HG02885 (cell line): ENCODE measurements around the gene SHPK.

ENCODE experiments used
- ATAC-seq: cut with Tn5 transposase; IDR thresholded peaks from one replicate; pipeline ENCODE4 v1.9.1; 2021; ENCODE audit warnings: mild to moderate bottlenecking; ENCODE audit not compliant: unreplicated experiment, poor library complexity

SHPK gene, protein sequence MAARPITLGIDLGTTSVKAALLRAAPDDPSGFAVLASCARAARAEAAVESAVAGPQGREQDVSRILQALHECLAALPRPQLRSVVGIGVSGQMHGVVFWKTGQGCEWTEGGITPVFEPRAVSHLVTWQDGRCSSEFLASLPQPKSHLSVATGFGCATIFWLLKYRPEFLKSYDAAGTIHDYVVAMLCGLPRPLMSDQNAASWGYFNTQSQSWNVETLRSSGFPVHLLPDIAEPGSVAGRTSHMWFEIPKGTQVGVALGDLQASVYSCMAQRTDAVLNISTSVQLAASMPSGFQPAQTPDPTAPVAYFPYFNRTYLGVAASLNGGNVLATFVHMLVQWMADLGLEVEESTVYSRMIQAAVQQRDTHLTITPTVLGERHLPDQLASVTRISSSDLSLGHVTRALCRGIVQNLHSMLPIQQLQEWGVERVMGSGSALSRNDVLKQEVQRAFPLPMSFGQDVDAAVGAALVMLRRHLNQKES

DNA sequence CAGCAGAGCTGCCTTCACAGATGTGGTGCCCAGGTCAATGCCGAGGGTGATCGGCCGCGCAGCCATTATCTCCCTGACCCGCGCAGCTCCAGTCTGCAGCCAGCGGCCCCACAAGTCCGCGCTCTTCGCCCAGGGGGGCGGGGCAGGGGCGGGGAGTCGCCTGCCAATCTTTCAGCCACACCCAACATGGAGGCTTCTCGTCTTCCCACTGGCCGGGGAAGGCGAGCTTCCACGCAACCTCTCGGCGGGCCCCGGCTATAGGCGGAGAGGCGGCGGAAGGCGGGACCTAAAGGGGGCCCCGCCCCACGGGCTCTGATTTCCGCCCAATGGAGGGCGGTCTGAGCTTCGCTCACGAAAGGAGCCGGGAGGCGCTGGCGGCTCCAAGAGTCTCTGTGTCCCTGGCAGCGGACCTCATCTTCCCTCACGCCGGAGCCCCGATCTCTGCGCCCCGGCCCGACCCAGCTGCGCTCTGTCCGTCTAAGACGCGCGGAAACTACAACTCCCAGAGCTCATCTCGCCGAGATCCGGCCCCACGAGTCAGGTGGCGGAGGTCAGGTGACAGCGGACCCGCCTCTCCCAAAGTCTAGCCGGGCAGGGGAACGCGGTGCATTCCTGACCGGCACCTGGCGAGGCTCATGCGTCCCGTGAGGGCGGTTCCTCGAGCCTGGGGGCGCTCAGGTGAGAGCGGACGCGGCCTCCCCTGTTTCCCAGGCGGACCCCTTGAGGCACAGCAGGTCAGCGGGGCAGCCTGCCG is at the start of gene SHPK, which contains the start of gene CTNS:
Gene SHPK (minus strand): TSS at position 97 of the 754 bp plus-strand sequence. CDS start 31 bp downstream, at position 66.
Gene CTNS (plus strand): TSS at position 607 of the 754 bp plus-strand sequence. CDS start 3,447 bp downstream, outside the sequence.
- peak; percentile 96 for ATAC-seq

DNA sequence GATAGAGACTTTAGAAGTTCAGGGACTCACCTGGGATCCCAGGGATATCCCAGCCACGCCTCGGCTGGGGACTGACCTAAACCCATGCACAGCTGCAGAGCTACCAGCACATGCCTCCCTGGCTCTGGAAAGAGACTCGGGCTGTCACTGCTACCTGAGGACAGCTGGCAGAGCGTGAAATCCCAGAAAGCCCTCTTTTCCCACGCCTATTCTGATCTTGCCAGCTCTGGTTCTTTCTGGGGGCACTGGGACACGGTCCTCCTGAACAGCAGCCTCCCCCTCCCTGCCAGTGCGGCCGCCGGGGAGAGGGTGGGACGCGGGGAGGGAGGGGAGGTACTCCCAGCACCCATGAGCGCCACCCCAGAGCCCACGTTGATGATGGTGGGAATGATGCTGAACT is 49.1 kb upstream of the SHPK start:
- no peak for ATAC-seq

DNA sequence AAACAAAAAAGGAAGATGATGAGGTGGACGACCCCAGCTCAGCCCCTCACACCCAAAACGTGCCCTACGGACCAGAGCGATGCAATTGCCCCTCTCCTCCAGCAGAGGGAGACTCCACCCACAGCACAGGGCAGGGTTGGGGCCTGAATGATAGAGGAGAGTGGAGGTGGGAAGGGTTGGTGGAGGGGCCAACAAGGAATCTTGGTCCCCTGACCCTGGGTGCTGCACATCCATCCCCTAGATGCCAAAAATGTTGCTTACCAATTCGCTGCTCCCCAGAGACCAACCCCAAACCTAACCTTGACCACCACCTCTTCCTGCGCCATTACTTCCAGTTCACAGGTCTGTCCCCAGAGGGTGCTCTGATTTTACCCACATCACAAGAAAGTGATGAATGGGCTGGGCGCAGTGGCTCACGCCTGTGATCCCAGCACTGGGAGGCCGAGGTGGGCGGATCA is 47.0 kb upstream of the SHPK start:
- ATAC-seq = peak; percentile 47

DNA sequence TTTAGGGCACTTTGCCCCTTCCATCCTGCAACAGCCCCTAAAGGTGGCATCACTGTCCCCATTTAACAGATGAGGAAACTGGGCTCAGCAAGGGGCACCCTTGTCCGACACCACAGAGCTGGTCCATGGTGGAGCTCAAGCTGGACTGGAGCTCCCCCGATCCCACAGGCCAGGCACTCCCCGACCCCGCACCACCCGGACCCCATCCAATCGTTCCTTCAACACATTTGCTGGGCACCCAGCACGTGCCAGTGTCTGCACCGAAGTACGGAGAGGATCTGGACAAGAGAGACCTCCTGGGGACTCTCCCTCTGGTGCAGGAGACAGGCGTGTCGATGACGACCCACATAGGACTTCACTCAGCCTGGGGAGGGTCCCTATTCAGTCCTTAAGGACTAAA is 46.0 kb upstream of the SHPK start:
- no peak for ATAC-seq

DNA sequence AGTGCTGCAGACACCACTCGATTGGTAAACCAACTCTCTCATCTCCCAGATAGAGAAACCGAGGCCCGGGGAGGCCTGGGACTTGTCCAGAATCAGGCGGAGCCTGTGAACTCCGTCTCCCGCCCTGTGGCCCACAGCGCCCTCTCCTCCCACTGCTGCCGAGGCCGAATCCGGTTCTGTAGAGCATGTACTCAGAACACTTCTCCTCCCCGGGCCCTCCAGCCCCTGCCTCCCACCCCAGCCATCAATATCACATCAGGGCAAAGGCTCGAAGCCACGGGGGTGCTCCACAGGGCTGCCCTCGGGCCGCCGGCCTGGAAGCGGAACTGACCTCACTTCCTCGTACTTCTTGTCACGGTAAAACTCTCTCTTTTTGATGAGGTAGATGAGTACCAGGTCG is 45.5 kb upstream of the SHPK start:
- ATAC-seq = no peak

DNA sequence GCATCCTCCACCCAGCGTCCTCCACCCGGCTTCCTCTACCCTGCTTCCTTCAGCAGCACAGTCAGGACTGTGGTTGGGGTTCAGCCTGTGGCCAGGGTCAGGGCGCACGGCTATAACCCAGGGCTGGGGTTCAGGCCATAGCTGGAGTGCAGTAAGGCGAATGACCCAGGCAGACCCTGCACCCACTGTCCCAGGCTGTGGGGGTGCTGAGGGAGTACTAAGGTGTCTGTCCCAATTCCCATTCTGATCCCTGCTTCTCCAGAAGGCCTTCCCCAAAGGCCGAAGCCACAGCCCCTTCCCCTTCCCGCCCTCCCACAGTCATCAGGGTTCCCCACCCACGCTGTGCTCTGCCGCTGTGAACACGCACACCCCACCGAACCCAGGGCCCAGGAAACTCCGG is 45.0 kb upstream of the SHPK start:
- ATAC-seq = no peak

DNA sequence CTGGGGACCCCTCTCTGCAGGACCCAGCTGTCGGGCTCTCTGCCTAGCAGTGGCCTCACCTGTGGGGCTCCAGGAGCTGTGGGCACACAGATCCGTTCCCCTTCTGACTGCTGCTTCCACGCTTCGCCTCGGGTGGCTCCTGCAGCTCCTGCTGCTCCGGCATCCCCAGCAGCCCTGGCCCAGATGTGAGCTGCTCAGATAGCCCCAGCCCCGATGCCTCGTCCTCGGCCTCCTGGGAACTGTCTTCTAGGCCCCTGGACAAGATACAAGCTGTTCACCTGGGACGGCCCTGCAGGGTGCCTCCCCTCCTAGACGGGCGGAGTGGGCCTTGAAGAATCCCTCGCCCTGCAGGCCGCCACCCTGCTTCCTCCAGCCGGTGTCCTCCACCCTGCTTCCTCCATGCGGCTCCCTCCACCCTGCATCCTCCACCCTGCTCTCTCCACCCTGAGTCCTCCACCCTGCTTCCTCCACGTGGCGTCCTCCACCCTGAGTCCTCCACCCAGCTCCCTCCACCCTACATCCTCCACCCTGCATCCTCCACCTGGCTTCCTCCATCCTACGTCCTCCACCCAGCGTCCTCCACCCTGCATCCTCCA is 43.6 kb upstream of the SHPK start:
- ATAC-seq = no peak

DNA sequence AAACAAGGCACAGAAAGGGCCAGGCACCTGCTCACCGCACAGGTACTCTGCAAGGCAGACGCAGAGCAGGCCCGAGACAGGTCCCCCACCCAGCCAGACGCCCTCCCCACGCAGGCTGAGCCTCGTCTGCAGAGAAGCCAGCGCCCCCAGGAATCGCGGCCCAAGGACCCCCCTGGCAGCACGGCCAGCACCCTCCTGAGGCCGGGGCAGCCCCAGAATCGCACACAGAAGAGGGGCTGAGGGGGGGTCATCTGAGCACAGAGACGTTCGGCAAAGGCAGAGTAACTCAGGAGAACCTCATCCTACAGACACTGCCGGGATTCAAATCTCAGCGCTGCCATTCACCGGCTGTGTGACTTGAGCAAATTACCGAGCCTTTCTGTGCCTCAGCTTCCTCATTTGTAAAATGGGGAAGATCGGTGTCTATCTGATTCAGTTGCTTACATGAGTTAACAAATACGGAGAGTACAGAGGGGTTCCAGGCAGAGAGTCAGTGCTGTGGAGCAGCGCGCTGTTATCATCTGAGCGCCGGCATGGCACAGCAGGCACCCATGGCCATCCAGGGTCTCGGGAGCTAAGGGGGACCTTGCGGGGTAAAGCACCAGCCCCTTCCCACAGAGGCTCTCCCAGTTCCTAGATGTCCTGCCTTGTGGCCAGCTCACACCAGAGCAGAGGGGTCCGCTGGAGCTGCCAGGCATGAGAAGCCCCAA is 42.9 kb upstream of the SHPK start:
- ATAC-seq = no peak

DNA sequence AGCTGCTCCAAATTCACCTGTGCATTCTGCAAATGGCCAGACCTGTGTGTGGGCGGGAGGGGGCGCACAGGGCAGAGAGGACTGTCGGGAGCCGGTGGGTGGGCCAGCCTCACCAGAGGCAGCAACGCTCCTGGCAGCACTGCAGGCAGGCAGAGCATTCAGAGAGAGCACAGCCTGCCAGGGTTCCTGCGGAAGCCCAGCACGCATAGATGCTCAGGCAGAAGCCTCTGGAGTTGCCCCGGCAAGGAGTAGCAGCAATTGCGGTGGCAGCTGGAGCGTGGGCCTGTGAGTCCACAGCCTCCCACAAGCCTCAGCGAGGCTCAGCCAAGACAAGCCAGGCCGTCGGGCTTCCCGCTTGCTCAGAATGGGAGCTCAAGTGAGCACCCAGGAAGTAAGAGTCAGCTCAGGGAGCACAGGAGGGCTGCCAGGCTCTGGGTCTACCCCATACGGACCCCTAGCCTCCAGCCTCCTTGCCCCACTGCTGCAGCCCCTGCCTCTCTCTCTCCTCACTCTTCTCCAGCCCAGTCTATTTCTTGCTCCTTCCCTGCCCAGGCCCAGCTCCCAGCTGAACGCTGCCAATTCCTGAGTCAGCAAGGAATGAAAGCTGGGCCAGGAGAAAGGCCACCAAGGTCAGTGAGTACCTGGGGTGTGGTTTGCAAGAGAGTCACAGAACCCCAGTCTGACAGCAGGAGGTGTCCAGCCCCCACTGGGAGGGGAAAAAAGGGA is 42.2 kb upstream of the SHPK start:
- no peak for ATAC-seq

DNA sequence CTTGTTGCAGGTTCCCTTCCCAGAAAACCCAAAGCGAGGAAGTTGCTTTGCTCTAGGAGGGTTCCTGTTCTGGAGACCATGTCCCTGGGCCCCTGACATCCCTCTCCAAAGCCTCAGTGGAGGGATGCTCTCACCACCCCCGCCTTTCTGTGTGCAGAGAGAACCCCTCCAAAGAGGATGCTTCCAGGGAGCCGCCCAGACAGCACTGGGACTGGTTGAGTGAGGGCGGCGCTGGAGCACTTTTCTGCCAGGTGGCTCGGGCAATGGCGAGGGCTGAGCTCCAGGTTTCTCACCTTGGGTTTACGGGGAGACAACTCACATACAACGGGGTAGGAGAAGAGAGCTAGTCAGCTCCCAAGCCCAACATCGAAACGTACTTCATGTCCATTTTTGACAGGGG is 39.8 kb upstream of the SHPK start:
- ATAC-seq = no peak

DNA sequence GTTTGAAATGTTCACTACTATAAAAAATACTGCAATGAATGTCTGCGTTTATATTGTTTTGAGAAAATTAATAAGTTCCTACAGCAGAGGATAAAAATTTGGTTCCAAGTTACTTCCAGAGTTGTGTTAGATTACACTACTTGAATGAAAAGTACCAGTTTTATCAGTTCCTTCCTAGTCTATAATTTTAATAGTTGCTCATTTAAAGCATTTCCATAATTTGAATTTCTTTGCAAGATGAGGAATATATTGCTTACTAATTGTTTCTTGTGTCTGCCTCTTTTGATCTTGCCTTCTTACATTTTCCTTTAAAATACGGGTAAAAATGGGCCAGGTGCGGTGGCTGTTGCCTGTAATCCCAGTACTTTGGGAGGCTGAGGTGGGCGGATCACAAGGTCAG is 36.5 kb upstream of the SHPK start:
- ATAC-seq = no peak

DNA sequence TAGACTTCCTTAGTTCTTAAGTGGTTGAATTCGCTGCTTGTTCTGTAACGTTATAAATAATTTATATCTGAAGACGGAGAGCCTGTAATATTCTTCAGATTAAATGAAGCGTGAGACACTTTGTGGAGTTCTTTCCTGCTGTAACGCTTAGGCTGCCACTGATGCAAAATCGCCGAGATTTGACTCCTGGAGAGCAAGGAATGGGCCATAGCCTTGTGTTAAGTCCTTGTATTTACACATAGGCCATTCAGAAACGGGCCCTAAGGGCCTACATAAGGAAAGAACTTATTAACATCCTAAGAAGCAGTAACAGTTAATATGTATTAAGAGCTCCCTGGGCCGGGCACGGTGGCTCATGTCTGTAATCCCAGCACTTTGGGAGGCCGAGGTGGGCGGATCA is 33.5 kb upstream of the SHPK start:
- ATAC-seq = no peak

DNA sequence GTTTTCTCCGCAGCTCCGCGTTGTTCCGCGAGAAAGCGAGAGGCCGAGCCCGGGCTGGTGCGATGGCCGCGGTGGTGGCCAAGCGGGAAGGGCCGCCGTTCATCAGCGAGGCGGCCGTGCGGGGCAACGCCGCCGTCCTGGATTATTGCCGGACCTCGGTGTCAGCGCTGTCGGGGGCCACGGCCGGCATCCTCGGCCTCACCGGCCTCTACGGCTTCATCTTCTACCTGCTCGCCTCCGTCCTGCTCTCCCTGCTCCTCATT is 33.0 kb upstream of the SHPK start:
- ATAC-seq = no peak

DNA sequence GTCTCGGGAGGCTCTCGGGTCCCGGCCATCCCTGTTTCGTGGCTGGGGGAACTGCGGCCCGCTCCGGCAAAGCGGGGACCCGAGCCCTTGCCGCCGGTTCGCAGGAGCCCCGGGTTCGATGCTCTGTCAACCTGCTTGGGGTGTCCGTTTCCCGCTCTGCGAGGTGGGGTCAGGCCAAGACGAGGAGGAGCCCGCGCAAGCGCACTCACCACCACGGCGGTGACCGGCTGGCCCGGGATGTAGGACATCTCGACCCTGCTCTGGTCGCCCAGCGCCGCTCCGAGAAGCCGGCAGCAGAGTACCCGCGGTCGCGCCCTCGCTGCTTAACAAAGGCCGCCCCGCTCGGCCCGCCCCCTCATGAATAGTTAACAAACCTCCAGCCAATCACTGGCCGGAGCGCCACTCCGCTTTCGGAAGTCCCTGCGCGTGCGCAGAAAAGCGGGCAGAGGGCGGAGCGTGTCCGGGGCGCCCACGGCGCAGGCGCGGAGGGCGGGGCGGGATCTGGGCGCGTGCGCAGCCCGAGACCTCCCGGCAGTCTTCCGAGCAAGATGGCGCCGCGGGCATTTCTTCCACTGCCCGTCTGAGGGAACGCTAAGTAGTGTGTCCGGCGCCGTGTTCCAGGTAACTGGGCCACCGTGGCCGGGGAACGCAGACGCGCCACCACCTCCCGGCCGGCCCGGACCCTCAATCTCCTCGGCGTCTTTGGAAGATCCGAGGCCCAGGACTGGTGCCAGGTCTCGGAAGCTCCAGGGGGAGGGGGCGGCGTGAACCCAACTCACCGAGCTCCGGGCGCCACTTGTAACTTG is 32.4 kb upstream of the SHPK start, which contains the start of the genes EMC6 and TAX1BP3:
Gene EMC6 (plus strand): TSS at position 534 of the 806 bp plus-strand sequence. CDS start 335 bp downstream, outside the sequence.
Gene TAX1BP3 (minus strand): TSS at position 300 of the 806 bp plus-strand sequence. CDS start 52 bp downstream, at position 248.
- peak; percentile 91 for ATAC-seq

DNA sequence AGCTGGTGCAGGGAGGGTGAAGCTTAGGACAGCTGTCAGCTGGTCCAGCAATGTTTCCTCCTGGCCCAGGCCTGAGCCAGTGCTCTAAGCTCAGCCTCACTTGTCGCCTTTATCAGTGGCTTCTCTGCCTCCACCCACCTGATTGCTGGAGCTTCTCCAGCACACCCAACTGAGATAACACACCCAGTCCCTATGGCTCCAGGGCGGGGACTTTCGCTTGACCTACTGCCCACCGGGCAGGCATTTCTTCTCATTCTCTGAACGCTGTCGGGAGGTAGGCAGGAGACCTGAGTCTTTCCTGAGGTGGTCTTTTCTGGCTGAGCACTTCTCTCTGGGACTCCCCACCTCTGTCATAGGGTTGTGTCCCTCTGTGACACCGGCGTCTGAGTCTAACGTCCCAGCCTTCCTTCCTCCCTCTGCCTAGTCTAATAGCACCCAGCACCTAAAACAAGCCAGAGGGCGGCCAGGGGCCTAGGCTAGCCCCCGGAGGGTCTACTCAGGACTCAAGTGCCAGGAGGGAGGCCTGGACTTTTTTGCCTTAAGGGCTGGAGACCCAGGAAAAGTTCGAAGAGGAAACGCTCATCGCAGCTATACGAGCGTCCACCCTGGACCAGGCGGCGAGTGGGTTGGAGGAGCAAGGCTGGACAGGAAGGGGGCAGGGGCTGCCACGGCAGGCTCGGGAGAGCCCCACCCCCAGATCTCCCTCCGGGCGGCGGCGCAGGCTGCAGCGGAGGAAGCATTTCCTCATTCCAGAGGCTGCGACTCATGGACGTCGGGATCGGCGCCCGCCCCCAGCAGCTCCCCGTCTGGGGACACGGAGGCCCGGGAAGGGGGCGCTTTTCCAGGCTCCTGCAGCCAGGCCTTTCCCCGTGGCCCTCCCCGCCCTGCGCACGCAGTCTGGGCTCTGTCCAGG is 31.6 kb upstream of the SHPK start:
- peak; percentile 19 for ATAC-seq

DNA sequence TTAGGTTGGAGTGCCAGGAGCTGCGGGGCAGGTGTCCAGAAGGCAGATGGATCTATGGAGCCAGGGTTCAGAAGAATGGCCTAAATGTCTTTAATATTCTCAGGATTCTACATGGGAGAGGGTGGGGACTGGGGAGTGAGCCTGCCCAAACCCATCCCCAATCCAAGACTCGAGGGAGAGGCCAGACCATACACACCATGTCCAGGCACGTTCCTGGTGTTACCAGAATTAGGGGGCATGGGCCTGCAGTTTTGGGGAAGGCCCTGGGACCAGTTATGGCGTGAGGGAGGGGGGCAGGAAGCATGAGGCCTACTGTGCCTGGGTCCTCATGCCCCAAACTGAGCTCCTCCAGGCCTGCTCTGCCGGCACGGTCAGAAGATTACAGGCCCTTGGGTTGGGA is 30.5 kb upstream of the SHPK start:
- no peak for ATAC-seq

DNA sequence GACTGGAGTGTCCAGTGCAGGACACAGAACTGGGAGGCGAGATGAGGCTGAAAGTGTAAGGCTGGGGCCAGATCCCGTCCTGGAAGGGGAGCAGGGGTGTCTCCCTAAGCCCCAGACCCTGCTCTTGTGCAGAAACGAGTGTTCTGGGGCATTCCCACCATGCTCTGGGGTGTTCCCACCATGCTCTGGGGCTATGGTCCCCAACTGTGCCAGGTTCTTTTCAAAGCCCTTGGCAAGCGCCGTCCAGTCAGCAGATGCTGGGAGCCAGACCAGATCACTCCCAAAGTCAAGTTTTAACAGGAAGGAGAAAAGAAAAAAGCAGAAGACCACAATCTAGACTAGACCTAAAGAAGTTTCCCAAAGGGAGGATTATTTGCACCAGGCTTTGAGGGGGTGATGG is 29.8 kb upstream of the SHPK start:
- no peak for ATAC-seq
